ENCODE results near the gene PADI1.

PADI1 gene

DNA sequence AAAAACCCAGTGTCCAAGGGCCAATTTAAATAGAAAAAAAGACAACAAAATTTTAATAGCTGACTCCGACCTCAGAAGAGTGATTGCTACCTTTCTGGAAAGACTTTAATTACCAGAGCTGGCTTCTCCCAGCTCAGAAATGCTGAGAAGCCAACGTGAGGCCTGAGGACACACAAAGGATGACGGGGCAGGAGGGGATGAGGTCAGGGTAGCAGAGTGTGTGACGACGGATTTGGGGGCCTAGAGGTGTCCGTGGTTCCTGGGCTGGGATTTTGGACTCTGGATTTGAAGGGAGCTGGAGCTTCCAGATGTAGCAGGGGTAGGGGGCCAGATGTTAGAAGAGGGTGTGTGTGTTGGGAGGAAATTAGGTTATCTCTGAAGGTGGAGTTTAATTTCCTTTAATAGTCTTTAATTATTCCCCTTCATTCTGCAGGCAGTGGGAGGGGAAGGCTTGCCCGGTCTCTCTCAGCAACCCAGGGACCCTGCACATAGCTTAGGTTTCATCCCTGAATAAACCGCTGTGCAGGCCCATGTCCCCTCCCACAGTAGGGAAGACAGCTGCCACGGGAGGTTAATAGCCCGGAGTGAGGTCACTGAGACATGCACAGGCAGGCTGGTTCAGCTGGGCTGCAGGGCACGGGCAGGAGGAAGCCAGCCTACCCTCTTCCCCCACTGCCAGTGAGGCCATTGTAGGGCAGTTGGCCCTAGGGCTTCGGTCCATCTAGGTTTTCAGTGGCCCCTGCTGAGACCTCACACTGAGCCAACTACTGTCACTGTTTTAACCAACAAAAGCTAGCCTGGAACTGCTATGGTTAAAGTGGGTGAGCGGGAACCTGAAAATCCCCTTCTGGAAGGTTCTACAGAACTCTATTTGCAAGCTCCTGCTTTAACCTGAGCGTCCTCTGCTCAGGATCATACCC, 40.2 kb downstream of the PADI1 start:
- no peak for DNase-seq

DNA sequence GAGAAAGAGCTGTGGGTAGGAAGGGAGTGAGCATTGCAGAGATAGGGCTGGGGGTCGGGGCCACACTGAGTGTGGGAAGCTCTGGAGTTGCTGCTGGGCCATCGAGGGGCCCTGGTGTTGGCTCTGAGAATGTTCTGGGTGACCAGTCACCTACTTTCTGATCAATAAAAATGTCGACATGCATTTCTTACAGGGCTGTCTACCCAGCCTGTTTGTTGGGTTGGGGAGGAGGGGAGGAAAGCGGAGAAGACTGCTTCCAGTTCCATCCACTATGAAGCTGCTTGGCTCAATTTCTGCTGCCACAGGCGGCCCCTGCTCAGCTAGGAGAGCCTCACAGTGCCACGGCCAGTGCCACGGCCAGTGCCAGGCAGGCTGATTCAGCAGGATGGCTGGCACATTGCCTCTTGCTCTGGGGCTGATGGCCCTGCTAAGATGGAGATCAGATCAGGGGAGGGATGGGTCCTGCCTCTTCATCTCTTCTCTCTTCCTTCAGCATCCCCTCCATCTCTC, 40.9 kb downstream of the PADI1 start:
- DNase-seq = no peak

GRCh38 chr1:17246971-17247370, 42.0 kb downstream of the PADI1 start:
- no peak for DNase-seq

- DNase-seq = no peak
These were observed 43.9 kb downstream of the PADI1 start, which contains the start of gene PADI3 for GRCh38 chr1:17248781-17249180. Gene PADI3 (plus strand): TSS chr1:17249098. CDS start chr1:17249138, 40 bp downstream.

- no peak for DNase-seq
These were observed 45.7 kb downstream of the PADI1 start for GRCh38 chr1:17250601-17251000.

DNA sequence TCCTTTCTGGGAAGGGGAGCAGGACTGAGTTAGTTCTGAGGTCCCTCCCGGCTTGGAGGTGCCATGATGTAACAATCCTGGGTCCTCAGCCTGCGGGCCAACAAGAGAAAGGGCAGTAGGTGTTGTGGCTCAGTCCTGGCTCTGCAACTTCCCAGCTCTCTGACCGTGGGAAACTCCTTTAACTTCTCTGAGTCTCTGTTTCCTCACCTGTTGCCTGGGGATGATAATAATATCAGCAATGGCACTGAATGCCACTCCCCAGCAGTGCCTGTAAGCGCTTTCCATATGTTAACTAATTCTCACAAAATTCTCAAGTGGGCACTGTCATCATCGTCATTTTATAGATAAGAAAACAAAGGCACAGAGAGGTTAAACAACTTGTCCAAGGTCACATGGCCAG, 46.3 kb downstream of the PADI1 start:
- DNase-seq = no peak

- no peak for DNase-seq
These were observed 46.9 kb downstream of the PADI1 start for GRCh38 chr1:17251701-17252376.

DNA sequence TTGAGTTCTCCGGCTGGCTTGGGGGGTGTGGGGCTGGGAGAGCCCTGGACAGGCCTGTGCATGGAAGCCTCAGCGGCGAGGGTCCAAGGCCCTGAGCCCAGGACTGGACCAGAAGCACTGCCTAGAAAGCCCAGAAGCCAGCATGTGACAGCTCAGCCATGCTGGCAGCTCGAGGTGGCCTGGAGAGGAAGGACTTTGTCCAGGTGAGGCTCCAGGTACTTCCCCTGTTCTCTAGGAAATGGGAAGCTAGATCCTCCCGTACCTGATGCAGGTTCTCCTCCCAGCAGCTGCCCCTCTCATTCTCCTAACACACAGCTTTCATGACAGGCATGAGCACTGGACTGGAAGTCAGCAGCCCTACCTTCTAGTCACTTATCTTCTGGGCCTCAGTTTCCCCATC, 50.4 kb downstream of the PADI1 start:
- no peak for DNase-seq

DNA sequence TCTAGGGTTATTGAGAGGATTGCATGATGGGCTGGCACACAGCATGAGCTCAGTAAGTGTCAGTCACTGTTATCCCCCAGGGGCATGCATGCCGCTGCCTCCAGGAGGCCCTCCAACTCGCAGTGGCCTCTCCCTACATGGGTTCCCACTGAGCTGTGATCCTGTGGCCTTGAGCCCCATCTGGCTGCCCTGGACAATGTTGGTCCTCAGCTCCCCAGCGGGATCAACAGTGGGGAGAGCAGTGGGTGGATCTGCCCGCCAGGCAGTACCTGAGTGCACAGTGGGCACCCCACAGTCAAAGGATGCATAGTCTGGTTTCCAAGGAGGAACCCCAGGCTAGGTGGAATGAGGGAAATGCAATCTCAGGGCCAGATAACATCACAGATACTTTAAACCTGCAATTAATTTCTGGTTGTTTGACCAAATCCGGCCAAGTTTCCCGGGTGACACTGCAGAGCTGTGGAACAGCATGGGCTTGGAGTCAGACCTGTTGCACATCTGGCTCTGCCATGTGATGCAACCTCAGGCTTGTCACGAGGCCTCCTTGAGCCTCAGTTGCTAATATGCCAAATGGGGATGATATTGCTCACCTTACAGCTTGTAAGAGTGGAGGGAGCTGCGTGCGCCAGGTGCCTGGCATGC, 53.3 kb downstream of the PADI1 start:
- DNase-seq = no peak

GRCh38 chr1:17258758-17259130, 53.8 kb downstream of the PADI1 start:
- DNase-seq = no peak

- no peak for DNase-seq
These were observed 54.4 kb downstream of the PADI1 start for GRCh38 chr1:17259233-17259873.

GRCh38 chr1:17260264-17260663, 55.3 kb downstream of the PADI1 start:
- DNase-seq = no peak

GRCh38 chr1:17260738-17261137, 55.8 kb downstream of the PADI1 start:
- DNase-seq = no peak

DNA sequence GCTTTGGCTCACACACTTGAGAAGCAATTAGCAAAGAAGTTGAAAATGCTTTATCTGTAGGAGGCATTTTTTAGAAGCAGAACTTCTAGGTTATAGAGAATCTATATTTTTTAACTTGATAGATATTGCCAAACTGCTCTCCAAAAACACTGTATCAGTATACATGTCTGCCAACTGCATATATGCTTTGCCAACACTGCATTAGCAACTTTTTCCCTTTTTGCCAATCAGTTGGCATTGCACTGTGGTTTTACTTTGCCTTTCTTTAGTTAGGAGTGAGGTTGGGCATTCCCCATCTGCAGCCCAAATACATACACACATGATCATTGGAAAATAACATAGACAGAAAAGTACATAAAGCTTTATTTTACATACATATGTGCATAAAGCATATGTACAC, 59.0 kb downstream of the PADI1 start:
- no peak for DNase-seq

DNA sequence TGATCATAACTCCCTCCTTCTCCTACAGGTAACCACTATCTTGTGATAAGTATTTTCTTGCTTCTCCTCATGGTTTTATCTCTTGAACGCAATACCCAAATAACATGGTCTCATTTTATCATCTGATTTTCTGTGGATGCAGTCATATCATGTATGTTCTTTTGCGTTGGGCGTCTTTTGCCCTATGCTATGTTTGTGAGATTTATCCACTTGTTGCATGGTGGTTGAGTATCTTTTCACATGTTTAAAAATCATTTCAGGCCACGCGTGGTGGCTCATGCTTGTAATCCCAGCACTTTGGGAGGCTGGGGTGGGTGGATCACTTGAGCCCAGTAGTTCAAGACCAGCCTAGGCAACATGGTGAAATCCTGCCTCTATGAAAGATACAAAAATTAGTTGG, 59.5 kb downstream of the PADI1 start:
- DNase-seq = no peak

DNA sequence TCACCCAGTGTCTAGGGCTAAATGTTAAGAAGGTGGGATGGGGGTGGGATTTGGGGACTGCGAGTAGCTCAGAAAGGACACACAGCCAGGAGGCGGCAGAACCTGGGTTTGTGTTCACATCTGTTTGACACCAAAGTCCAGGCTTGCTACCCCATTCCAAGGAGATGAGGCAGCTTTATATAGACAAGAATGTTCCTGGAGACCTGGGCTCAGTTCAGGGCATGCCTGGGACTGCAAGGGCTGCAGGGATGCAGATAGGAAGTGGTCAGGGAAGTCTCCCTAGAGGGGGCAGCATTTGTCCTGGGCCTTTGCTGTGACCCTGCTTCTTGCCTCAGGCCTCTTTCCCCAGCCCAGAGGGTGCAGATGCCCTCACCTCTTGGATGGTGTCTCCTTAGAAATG, 60.2 kb downstream of the PADI1 start:
- no peak for DNase-seq

GRCh38 chr1:17265950-17266349, 61.0 kb downstream of the PADI1 start:
- DNase-seq = no peak

DNA sequence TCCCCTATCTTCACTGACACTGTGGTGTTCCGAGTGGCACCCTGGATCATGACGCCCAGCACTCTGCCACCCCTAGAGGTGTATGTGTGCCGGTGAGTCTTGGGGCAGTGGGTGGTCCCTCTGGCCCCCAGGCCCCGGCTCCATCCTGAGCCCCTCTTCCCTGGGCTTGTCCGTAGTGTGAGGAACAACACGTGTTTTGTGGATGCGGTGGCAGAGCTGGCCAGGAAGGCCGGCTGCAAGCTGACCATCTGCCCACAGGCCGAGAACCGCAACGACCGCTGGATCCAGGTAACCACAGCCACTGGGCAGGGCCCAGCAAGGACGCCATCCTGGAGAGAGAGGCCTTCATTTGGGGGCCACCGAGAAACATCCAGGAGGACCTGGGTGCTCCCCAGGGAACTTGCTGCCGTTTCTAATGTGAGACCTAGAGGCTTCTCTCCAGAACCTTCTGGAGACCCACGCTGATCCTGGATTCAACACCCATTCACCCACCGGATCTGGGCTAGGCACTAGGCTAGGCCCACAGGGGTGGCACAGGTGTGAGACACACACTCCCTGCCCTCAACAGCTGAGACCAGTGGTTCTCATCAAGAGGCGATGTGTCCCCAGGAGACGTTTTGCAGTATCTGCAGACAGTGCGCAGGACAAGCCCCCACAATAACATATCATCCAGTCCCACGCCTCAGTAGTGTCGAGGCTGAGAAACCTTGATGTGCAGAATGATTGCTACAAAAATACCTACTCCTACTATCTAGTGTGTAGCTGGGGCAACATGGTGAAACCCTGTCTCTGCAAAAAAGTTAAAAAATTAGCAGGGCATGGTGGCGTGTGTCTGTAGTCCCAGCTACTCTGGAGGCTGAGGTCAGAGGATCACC, 66.2 kb downstream of the PADI1 start:
- no peak for DNase-seq

DNA sequence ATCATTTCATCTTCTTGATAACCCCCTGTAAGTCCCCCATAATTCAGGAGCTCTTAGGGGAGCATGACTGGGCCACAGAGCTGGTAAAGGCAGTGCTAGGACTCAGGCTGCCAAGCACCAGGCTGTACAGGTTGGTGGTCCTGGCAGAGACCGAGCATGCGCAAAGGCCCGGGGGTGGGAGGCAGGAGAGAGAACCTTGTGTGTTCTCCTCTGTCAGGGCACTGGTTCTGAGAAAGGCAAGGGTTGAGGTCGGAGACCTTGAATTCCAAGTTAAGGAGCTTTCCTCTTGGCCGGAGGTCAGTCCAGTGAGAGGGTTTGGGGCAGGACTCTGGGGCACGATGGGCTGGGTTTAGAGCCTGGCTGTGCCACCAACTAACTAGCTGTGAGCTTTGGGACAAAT, 67.1 kb downstream of the PADI1 start:
- no peak for DNase-seq

DNA sequence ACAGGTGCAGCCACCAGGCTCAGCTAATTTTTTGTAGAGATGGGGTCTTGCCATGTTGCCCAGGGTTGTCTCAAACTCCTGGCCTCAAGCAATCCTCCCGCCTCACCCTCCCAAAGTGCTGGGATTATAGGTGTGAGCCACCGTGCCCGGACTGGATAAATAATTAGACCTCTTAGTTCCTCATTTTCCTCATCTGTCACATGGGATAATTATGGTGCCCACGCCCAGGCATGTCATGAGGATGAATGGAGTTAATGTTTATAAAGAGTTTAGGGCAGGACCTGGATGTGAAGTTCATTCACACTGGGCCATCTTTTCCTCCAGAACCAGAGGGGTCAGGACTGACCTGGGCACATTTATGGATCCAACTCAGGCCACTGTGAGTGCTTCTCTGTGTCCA, 67.7 kb downstream of the PADI1 start:
- no peak for DNase-seq

DNA sequence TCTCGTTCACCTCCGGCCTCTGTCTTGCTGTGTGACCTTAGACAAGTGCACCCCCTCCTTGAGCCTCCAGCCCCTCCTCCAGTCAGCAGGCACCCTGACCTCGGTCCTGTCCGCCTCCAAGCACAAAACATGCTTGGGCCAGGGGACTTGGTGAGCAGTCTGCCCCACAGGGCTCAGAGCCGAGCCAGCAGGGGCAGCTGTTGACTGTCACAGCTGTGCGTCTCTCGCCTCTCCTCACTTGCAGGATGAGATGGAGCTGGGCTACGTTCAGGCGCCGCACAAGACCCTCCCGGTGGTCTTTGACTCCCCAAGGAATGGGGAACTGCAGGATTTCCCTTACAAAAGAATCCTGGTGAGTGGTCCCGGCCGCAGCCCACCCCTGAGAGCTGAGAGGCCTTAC, 68.2 kb downstream of the PADI1 start:
- no peak for DNase-seq

Measured in NCI-H2081 (cell line).